Neural cell (in vitro differentiated cells): ENCODE results near the gene AGPAT4. TPM values are rescaled to one million over a fixed set of nuclear protein-coding genes. Genes with fewer than 3 reads are reported as not detected.
A peak's percentile ranks its signal among the peaks of the same experiment; 100 is the strongest.

Source experiments
- H2AFZ ChIP-seq: fragments of 200-600, 300-800 bp; sonication (generic), shearing (Covaris generic); 2 replicates; pipeline ENCODE4 v1.6.0; 2014; ENCODE audit warnings: low read depth, mild to moderate bottlenecking, antibody characterized with exemption, low read length, moderate library complexity
- H3F3A ChIP-seq: fragments of 200-600 bp; shearing (Covaris generic); 2 replicates; pipeline ENCODE4 v1.6.1; 2016; ENCODE audit warnings: mild to moderate bottlenecking, moderate library complexity, mixed read lengths, antibody characterized with exemption, low read length; ENCODE audit not compliant: insufficient read depth, poor library complexity, severe bottlenecking
- H3K27ac ChIP-seq: fragments of 200-600, 300-800 bp; sonication (generic), shearing (Covaris generic); 2 replicates; pipeline ENCODE4 v1.5.1; 2014; ENCODE audit warnings: mild to moderate bottlenecking, low read length, moderate library complexity
- H3K27me3 ChIP-seq: fragments of 300-800, 200-600 bp; sonication (generic), shearing (Covaris generic); 2 replicates; pipeline ENCODE4 v1.6.0; 2014; ENCODE audit warnings: mild to moderate bottlenecking, low read depth, low read length, moderate library complexity; ENCODE audit not compliant: insufficient read depth
- H3K36me3 ChIP-seq: fragments of 300-800, 200-600 bp; sonication (generic), shearing (Covaris generic); 2 replicates; pipeline ENCODE4 v1.5.1; 2014; ENCODE audit warnings: mild to moderate bottlenecking, antibody characterized with exemption, low read length, moderate library complexity; ENCODE audit not compliant: insufficient read depth
- H3K4me2 ChIP-seq: fragments of 300-800, 200-600 bp; sonication (generic), shearing (Covaris generic); 2 replicates; pipeline ENCODE4 v1.6.0; 2014; ENCODE audit warnings: mild to moderate bottlenecking, low read length
- H3K4me3 ChIP-seq: fragments of 300-800, 200-600 bp; sonication (generic), shearing (Covaris generic); 2 replicates; pipeline ENCODE4 v1.5.1; 2014; ENCODE audit warnings: mild to moderate bottlenecking, low read length, moderate library complexity
- H3K79me2 ChIP-seq: fragments of 200-600 bp; shearing (Covaris generic); replicated peaks from 2 replicates; pipeline ENCODE4 v1.6.0; 2014; ENCODE audit warnings: mild to moderate bottlenecking, low read length, moderate library complexity; ENCODE audit not compliant: insufficient read depth
- H3K9ac ChIP-seq: fragments of 300-800, 200-600 bp; sonication (generic), shearing (Covaris generic); 2 replicates; pipeline ENCODE4 v1.6.1; 2016; ENCODE audit warnings: mild to moderate bottlenecking, low read length, mixed read lengths
- H3K9me2 ChIP-seq: fragments of 200-600 bp; shearing (Covaris generic); 2 replicates; pipeline ENCODE4 v1.6.1; 2016; ENCODE audit warnings: mild to moderate bottlenecking, low read length, mixed read lengths; ENCODE audit not compliant: insufficient read depth
- H3K9me3 ChIP-seq: fragments of 200-600, 300-800 bp; sonication (generic), shearing (Covaris generic); 2 replicates; pipeline ENCODE4 v1.6.1; 2016; ENCODE audit warnings: mild to moderate bottlenecking, mixed run types, low read length, moderate library complexity, mixed read lengths
- H4K20me1 ChIP-seq: fragments of 200-600 bp; shearing (Covaris generic); 2 replicates; pipeline ENCODE4 v1.6.1; 2016; ENCODE audit warnings: mild to moderate bottlenecking, mixed run types; ENCODE audit not compliant: insufficient read depth
- EP300 ChIP-seq: fragments of 450-650 bp; conservative IDR thresholded peaks from 2 replicates; pipeline ENCODE4 v1.6.1; 2014; ENCODE audit warnings: antibody characterized with exemption, mild to moderate bottlenecking, moderate library complexity; ENCODE audit not compliant: poor library complexity, severe bottlenecking
- EZH2 ChIP-seq: fragments of 200-600, 300-800 bp; shearing (Covaris generic), sonication (generic); IDR thresholded peaks from 2 replicates; pipeline ENCODE4 v1.6.1; 2014; ENCODE audit warnings: antibody characterized with exemption, low read length, borderline replicate concordance, mild to moderate bottlenecking; ENCODE audit not compliant: insufficient read depth, poor library complexity, severe bottlenecking
- MXI1 ChIP-seq: fragments of 450-650 bp; conservative IDR thresholded peaks from 2 replicates; pipeline ENCODE4 v1.6.1; 2014; ENCODE audit warnings: antibody characterized with exemption, mild to moderate bottlenecking; ENCODE audit not compliant: poor library complexity, severe bottlenecking
- POLR2AphosphoS5 ChIP-seq: IDR thresholded peaks from 2 replicates; pipeline ENCODE4 v1.6.1; 2012
- RAD21 ChIP-seq: fragments of 450-650 bp; conservative IDR thresholded peaks from 2 replicates; pipeline ENCODE4 v1.6.1; 2014; ENCODE audit warnings: antibody characterized with exemption, mild to moderate bottlenecking, moderate library complexity
- SMC3 ChIP-seq: fragments of 450-650 bp; conservative IDR thresholded peaks from 2 replicates; pipeline ENCODE4 v1.6.1; 2014; ENCODE audit warnings: antibody characterized with exemption, mild to moderate bottlenecking, moderate library complexity; ENCODE audit not compliant: poor library complexity
- TAF1 ChIP-seq: IDR thresholded peaks from 2 replicates; pipeline ENCODE4 v1.6.1; 2012; ENCODE audit warnings: low read depth
- polyA plus RNA-seq: library from polyadenylated mRNA; depleted of rRNA; stranded (reverse); fragments of >200 nt; gene quantifications from 2 replicates; pipeline ENCODE4 v1.2.3, GENCODE V29; 2014
- TF ChIP-seq, protein P1 (sequence below): IDR thresholded peaks from 2 replicates; pipeline ENCODE4 v1.6.1; 2012; ENCODE audit warnings: borderline replicate concordance
- TF ChIP-seq, protein P2 (sequence below): fragments of 450-650 bp; IDR thresholded peaks from 2 replicates; pipeline ENCODE4 v1.5.1; 2014; ENCODE audit warnings: antibody characterized with exemption, mild to moderate bottlenecking, moderate library complexity; ENCODE audit not compliant: poor library complexity, severe bottlenecking

The AGPAT4 gene
- polyA plus RNA-seq, 1 donor from 2014 or later, result 42.6 TPM

DNA sequence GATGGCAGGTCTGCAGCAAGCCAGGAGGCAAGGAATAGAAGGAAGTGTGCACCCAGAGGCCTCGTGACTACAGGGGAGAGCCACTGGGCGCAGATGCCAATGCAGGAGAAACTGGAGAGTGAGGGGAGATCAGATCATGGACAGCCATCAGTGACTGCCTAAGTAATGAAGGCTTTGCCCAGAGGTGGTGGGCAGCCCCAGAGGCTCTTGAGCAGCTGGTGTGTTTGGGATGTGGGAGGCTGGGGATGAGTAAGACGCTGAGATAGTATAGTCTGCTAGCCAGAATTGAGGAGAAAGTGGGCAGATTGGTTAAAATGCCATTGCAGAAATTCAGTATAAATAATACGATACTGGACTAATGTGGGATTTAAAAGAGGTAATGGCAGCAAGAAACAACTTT, 170.4 kb downstream of the AGPAT4 start:
- H3K27ac ChIP-seq, result no peak overlapping the region
- no peak overlapping the region for H2AFZ ChIP-seq
- H3F3A ChIP-seq, result no peaks in the 10 kb centered on the region
- no peak overlapping the region for H3K4me2 ChIP-seq
- no peaks in the 10 kb centered on the region for H3K9me2 ChIP-seq
- no peak overlapping the region for H3K4me3 ChIP-seq
- no peaks in the 10 kb centered on the region for H3K9me3 ChIP-seq
- no peaks in the 10 kb centered on the region for H3K79me2 ChIP-seq
- H3K27me3 ChIP-seq, result no peaks in the 10 kb centered on the region
- H3K36me3 ChIP-seq, result peaks cover 5% of the 10 kb centered on the region
- TF ChIP-seq EZH2 (no peak), MXI1 (no peak), TAF1 (no peak), EP300 (no peak), POLR2AphosphoS5 (no peak), SMC3 (no peak)
- TF ChIP-seq, protein P1, sequence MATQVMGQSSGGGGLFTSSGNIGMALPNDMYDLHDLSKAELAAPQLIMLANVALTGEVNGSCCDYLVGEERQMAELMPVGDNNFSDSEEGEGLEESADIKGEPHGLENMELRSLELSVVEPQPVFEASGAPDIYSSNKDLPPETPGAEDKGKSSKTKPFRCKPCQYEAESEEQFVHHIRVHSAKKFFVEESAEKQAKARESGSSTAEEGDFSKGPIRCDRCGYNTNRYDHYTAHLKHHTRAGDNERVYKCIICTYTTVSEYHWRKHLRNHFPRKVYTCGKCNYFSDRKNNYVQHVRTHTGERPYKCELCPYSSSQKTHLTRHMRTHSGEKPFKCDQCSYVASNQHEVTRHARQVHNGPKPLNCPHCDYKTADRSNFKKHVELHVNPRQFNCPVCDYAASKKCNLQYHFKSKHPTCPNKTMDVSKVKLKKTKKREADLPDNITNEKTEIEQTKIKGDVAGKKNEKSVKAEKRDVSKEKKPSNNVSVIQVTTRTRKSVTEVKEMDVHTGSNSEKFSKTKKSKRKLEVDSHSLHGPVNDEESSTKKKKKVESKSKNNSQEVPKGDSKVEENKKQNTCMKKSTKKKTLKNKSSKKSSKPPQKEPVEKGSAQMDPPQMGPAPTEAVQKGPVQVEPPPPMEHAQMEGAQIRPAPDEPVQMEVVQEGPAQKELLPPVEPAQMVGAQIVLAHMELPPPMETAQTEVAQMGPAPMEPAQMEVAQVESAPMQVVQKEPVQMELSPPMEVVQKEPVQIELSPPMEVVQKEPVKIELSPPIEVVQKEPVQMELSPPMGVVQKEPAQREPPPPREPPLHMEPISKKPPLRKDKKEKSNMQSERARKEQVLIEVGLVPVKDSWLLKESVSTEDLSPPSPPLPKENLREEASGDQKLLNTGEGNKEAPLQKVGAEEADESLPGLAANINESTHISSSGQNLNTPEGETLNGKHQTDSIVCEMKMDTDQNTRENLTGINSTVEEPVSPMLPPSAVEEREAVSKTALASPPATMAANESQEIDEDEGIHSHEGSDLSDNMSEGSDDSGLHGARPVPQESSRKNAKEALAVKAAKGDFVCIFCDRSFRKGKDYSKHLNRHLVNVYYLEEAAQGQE, result no peak
- TF ChIP-seq, protein P2, sequence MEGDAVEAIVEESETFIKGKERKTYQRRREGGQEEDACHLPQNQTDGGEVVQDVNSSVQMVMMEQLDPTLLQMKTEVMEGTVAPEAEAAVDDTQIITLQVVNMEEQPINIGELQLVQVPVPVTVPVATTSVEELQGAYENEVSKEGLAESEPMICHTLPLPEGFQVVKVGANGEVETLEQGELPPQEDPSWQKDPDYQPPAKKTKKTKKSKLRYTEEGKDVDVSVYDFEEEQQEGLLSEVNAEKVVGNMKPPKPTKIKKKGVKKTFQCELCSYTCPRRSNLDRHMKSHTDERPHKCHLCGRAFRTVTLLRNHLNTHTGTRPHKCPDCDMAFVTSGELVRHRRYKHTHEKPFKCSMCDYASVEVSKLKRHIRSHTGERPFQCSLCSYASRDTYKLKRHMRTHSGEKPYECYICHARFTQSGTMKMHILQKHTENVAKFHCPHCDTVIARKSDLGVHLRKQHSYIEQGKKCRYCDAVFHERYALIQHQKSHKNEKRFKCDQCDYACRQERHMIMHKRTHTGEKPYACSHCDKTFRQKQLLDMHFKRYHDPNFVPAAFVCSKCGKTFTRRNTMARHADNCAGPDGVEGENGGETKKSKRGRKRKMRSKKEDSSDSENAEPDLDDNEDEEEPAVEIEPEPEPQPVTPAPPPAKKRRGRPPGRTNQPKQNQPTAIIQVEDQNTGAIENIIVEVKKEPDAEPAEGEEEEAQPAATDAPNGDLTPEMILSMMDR, result no peak
- H4K20me1 ChIP-seq, result no peaks in the 10 kb centered on the region
- no peak overlapping the region for H3K9ac ChIP-seq

DNA sequence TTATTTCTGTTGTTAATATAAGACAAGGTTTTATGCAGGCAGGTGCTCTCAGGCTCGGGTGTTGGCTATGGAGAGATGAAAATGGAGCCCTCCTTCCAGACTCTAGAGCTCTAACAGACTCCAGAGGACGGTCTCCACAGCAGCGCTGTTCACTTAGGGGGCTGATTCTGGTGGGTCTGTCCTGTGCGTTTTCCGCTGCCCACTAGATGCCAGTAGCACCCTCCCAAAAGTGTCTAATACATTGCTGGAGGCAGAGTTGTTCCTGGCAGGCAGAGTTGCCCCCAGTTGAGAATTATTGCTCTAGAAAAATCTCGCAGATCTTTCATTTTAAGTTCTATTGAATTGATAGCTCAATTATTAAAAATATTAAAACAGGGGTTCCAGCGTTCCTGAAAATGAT, 172.3 kb downstream of the AGPAT4 start:
- peaks cover 9% of the 10 kb centered on the region for H3K36me3 ChIP-seq
- TF ChIP-seq RAD21 (peak; percentile 56), SMC3 (peak; percentile 53), MXI1 (no peak)
- TF ChIP-seq, protein P2, result peak; percentile 46
- no peaks in the 10 kb centered on the region for H3F3A ChIP-seq

More for the DNA sequence above, 172.3 kb downstream of the AGPAT4 start:
- H4K20me1 ChIP-seq, result no peaks in the 10 kb centered on the region
- no peak overlapping the region for H3K4me3 ChIP-seq
- H3K9me2 ChIP-seq, result no peaks in the 10 kb centered on the region
- H3K27ac ChIP-seq, result no peak overlapping the region
- H3K27me3 ChIP-seq, result no peaks in the 10 kb centered on the region
- no peak overlapping the region for H2AFZ ChIP-seq
- no peak overlapping the region for H3K9ac ChIP-seq
- H3K79me2 ChIP-seq, result no peaks in the 10 kb centered on the region
- no peak overlapping the region for H3K4me2 ChIP-seq
- H3K9me3 ChIP-seq, result no peaks in the 10 kb centered on the region
